DMS79 treated with DMSO at 0.1 percent for 48 hours (cell line): ENCODE results near the gene CPNE5.
"Not testable (repeated sequence)": the region's sequence is repeated elsewhere in the genome, so short reads cannot be mapped to it uniquely, and the experiment has no call there.

Source experiments
- DNase-seq: peaks from one replicate; lab custom pipeline; 2025; lab: John Stamatoyannopoulos, UW

CPNE5 gene

GRCh38 chr6:36814249-36814648, 25.0 kb downstream of the CPNE5 start:
- no peak for DNase-seq

GRCh38 chr6:36813526-36813925, 25.7 kb downstream of the CPNE5 start:
- DNase-seq, result no peak

- DNase-seq, result not testable (repeated sequence)
Observed at GRCh38 chr6:36813047-36813446, 26.2 kb downstream of the CPNE5 start.

GRCh38 chr6:36809941-36810803, 29.1 kb downstream of the CPNE5 start:
- DNase-seq, result peak; percentile 52

GRCh38 chr6:36809156-36809555, 30.1 kb downstream of the CPNE5 start:
- no peak for DNase-seq

- DNase-seq, result no peak
Observed at GRCh38 chr6:36808634-36809033, 30.6 kb downstream of the CPNE5 start.

- no peak for DNase-seq
Observed at GRCh38 chr6:36807750-36808149, 31.5 kb downstream of the CPNE5 start.

GRCh38 chr6:36807143-36807542, 32.1 kb downstream of the CPNE5 start:
- DNase-seq, result no peak

GRCh38 chr6:36805917-36806316, 33.3 kb downstream of the CPNE5 start:
- DNase-seq, result no peak

GRCh38 chr6:36805096-36805797, 34.0 kb downstream of the CPNE5 start:
- no peak for DNase-seq

- peak; percentile 24 for DNase-seq
Observed at GRCh38 chr6:36804563-36804962, 34.7 kb downstream of the CPNE5 start.

GRCh38 chr6:36803908-36804307, 35.3 kb downstream of the CPNE5 start:
- DNase-seq, result no peak

- DNase-seq, result no peak
Observed at GRCh38 chr6:36803482-36803881, 35.8 kb downstream of the CPNE5 start.

- DNase-seq, result no peak
Observed at GRCh38 chr6:36800223-36801076, 38.8 kb downstream of the CPNE5 start.

- no peak for DNase-seq
Observed at GRCh38 chr6:36798852-36799251, 40.4 kb downstream of the CPNE5 start.

GRCh38 chr6:36797653-36798052, 41.6 kb downstream of the CPNE5 start:
- no peak for DNase-seq

- no peak for DNase-seq
Observed at GRCh38 chr6:36797055-36797454, 42.2 kb downstream of the CPNE5 start.

GRCh38 chr6:36794713-36795065, 44.6 kb downstream of the CPNE5 start:
- no peak for DNase-seq

- DNase-seq, result no peak
Observed at GRCh38 chr6:36793913-36794712, 45.1 kb downstream of the CPNE5 start.

- DNase-seq, result no peak
Observed at GRCh38 chr6:36793296-36793912, 45.8 kb downstream of the CPNE5 start.

- DNase-seq, result no peak
Observed at GRCh38 chr6:36791521-36792135, 47.6 kb downstream of the CPNE5 start.
